SU-DHL-6 (cell line): ENCODE results near the gene KRTCAP2.
A peak's percentile ranks its signal among the peaks of the same experiment; 100 is the strongest.

ENCODE experiments used
- H2AFZ ChIP-seq: fragments of 200-600 bp; sonication (generic); 2 replicates; pipeline ENCODE4 v1.6.1; 2014; ENCODE audit warnings: low read depth, mild to moderate bottlenecking, moderate library complexity, mixed read lengths, antibody characterized with exemption, low read length; ENCODE audit not compliant: severe bottlenecking
- H3F3A ChIP-seq: fragments of 200-600 bp; shearing (Covaris generic); 2 replicates; pipeline ENCODE4 v1.6.0; 2016; ENCODE audit warnings: antibody characterized with exemption, mild to moderate bottlenecking; ENCODE audit not compliant: insufficient read depth
- H3K27ac ChIP-seq: fragments of 200-600 bp; sonication (generic); 2 replicates; pipeline ENCODE4 v1.5.1; 2016; ENCODE audit warnings: low read depth, mild to moderate bottlenecking, low read length, moderate library complexity, mixed read lengths
- H3K27me3 ChIP-seq: fragments of 200-600 bp; sonication (generic), shearing (Covaris generic); 2 replicates; pipeline ENCODE4 v1.6.0; 2014; ENCODE audit warnings: mild to moderate bottlenecking, low read length
- H3K36me3 ChIP-seq: fragments of 200-600 bp; sonication (generic); 2 replicates; pipeline ENCODE4 v1.6.1; 2014; ENCODE audit warnings: mild to moderate bottlenecking, low read length, mixed read lengths
- H3K4me2 ChIP-seq: fragments of 300-600, 200-600 bp; shearing (Covaris generic), sonication (generic); 2 replicates; pipeline ENCODE4 v1.6.0; 2014; ENCODE audit warnings: low read length, low read depth, mild to moderate bottlenecking; ENCODE audit not compliant: poor library complexity, severe bottlenecking
- H3K4me3 ChIP-seq: fragments of 200-600 bp; sonication (generic); 2 replicates; pipeline ENCODE4 v1.5.1; 2014; ENCODE audit warnings: antibody characterized with exemption, low read length, mild to moderate bottlenecking, mixed read lengths; ENCODE audit not compliant: insufficient read depth, poor library complexity, severe bottlenecking
- H3K79me2 ChIP-seq: fragments of 200-600 bp; sonication (generic); 2 replicates; pipeline ENCODE4 v1.6.1; 2014; ENCODE audit warnings: mild to moderate bottlenecking, low read length, moderate library complexity; ENCODE audit not compliant: insufficient read depth
- H3K9ac ChIP-seq: fragments of 200-600 bp; sonication (generic); 2 replicates; pipeline ENCODE4 v1.7.0; 2014; ENCODE audit warnings: mild to moderate bottlenecking, low read length
- H3K9me2 ChIP-seq: fragments of 200-600 bp; sonication (generic); replicated peaks from 2 replicates; pipeline ENCODE4 v1.6.1; 2014; ENCODE audit warnings: low read length; ENCODE audit not compliant: insufficient read depth
- H3K9me3 ChIP-seq: fragments of 200-600 bp; sonication (generic); 2 replicates; pipeline ENCODE4 v1.6.1; 2014; ENCODE audit warnings: low read length, mixed read lengths; ENCODE audit not compliant: insufficient read depth
- H4K20me1 ChIP-seq: fragments of 200-600 bp; sonication (generic); 2 replicates; pipeline ENCODE4 v1.6.1; 2014; ENCODE audit warnings: low read depth, mild to moderate bottlenecking, antibody characterized with exemption, low read length, moderate library complexity, mixed read lengths
- CTCF ChIP-seq: fragments of 200-600 bp; sonication (generic); IDR thresholded peaks from one replicate; pipeline ENCODE4 v1.5.1; 2017; ENCODE audit warnings: antibody characterized with exemption, mild to moderate bottlenecking, low read length, moderate library complexity; ENCODE audit not compliant: insufficient read depth, poor library complexity, severe bottlenecking
- EZH2phosphoT487 ChIP-seq: fragments of 200-600 bp; sonication (generic), shearing (Covaris generic); conservative IDR thresholded peaks from 2 replicates; pipeline ENCODE4 v1.6.1; 2018; ENCODE audit warnings: mild to moderate bottlenecking, antibody characterized with exemption, low read length, moderate library complexity, mixed read lengths

KRTCAP2 gene

GRCh38 chr1:155187456-155187891, 14.4 kb upstream of the KRTCAP2 start:
- Histone ChIP-seq H3K4me2 (no peak overlapping the region), H3F3A (no peaks in the 10 kb centered on the region), H3K27ac (no peak overlapping the region), H4K20me1 (no peaks in the 10 kb centered on the region), H3K9me2 (no peaks in the 10 kb centered on the region), H3K36me3 (no peaks in the 10 kb centered on the region), H3K27me3 (no peaks in the 10 kb centered on the region), H2AFZ (no peak overlapping the region), H3K4me3 (no peak overlapping the region), H3K9me3 (no peaks in the 10 kb centered on the region), H3K79me2 (no peaks in the 10 kb centered on the region), H3K9ac (no peak overlapping the region)
- TF ChIP-seq EZH2phosphoT487 (no peak), CTCF (no peak)

- no peaks in the 10 kb centered on the region for H3K9me3 ChIP-seq
- no peak overlapping the region for H3K9ac ChIP-seq
- no peaks in the 10 kb centered on the region for H3K79me2 ChIP-seq
- TF ChIP-seq EZH2phosphoT487, result no peak
- TF ChIP-seq CTCF, result no peak
- H3K4me3 ChIP-seq, result no peak overlapping the region
- H3K9me2 ChIP-seq, result no peaks in the 10 kb centered on the region
- no peaks in the 10 kb centered on the region for H3K27me3 ChIP-seq
- H2AFZ ChIP-seq, result no peak overlapping the region
- H3K4me2 ChIP-seq, result no peak overlapping the region
- H3F3A ChIP-seq, result no peaks in the 10 kb centered on the region
- no peak overlapping the region for H3K27ac ChIP-seq
- no peaks in the 10 kb centered on the region for H3K36me3 ChIP-seq
- no peaks in the 10 kb centered on the region for H4K20me1 ChIP-seq
Observed at GRCh38 chr1:155186794-155187455, 13.8 kb upstream of the KRTCAP2 start.

GRCh38 chr1:155186067-155186793, 13.1 kb upstream of the KRTCAP2 start:
- H4K20me1 ChIP-seq, result no peaks in the 10 kb centered on the region
- 0 out of 2 replicates have a peak overlapping the region, but pooled peaks have one; percentile 10 for H3K27ac ChIP-seq
- no peak for TF ChIP-seq CTCF
- no peak for TF ChIP-seq EZH2phosphoT487
- H3K9me2 ChIP-seq, result no peaks in the 10 kb centered on the region
- no peak overlapping the region for H2AFZ ChIP-seq
- no peaks in the 10 kb centered on the region for H3K79me2 ChIP-seq
- no peaks in the 10 kb centered on the region for H3K9me3 ChIP-seq
- H3K36me3 ChIP-seq, result no peaks in the 10 kb centered on the region
- H3K9ac ChIP-seq, result peak overlapping the region; percentile 2; the same call in 1 of the 2 replicates
- no peak overlapping the region for H3K4me3 ChIP-seq
- H3F3A ChIP-seq, result no peaks in the 10 kb centered on the region
- H3K4me2 ChIP-seq, result no peak overlapping the region
- no peaks in the 10 kb centered on the region for H3K27me3 ChIP-seq
